ENCODE measurements around the gene BLVRA.

BLVRA gene

GRCh38 chr7:43750016-43750887 lies 8.2 kb upstream of the BLVRA start:
- no peak for DNase-seq (ENCODE audit: low read depth)

GRCh38 chr7:43752411-43752810 lies 6.1 kb upstream of the BLVRA start:
- no peak for DNase-seq (ENCODE audit: low read depth)

- no peak for DNase-seq (ENCODE audit: low read depth)
Observed at GRCh38 chr7:43753271-43753810, 5.1 kb upstream of the BLVRA start.

GRCh38 chr7:43753843-43754242 lies 4.6 kb upstream of the BLVRA start:
- no peak for DNase-seq (ENCODE audit: low read depth)

- no peak for DNase-seq (ENCODE audit: low read depth)
Observed at GRCh38 chr7:43754596-43754995, 3.9 kb upstream of the BLVRA start.

- DNase-seq (ENCODE audit: low read depth): no peak
Observed at GRCh38 chr7:43756368-43757072, 2.0 kb upstream of the BLVRA start.

GRCh38 chr7:43757073-43757720 lies 1.3 kb upstream of the BLVRA start:
- DNase-seq (ENCODE audit: low read depth): no peak

GRCh38 chr7:43758822-43759683 lies 573 bp downstream of the BLVRA start:
- DNase-seq (ENCODE audit: low read depth): no peak

- no peak for DNase-seq (ENCODE audit: low read depth)
Observed at GRCh38 chr7:43760861-43761260, 2.4 kb downstream of the BLVRA start.

GRCh38 chr7:43761382-43761781 lies 2.9 kb downstream of the BLVRA start:
- DNase-seq (ENCODE audit: low read depth): no peak

- no peak for DNase-seq (ENCODE audit: low read depth)
Observed at GRCh38 chr7:43761938-43762692, 3.6 kb downstream of the BLVRA start.

GRCh38 chr7:43763183-43763582 lies 4.7 kb downstream of the BLVRA start:
- DNase-seq (ENCODE audit: low read depth): no peak

- no peak for DNase-seq (ENCODE audit: low read depth)
Observed at GRCh38 chr7:43764039-43764761, 5.7 kb downstream of the BLVRA start.

- no peak for DNase-seq (ENCODE audit: low read depth)
Observed at GRCh38 chr7:43764807-43765491, 6.5 kb downstream of the BLVRA start.

- no peak for DNase-seq (ENCODE audit: low read depth)
Observed at GRCh38 chr7:43766564-43766963, 8.1 kb downstream of the BLVRA start.

GRCh38 chr7:43767311-43767710 lies 8.8 kb downstream of the BLVRA start:
- DNase-seq (ENCODE audit: low read depth): no peak

- no peak for DNase-seq (ENCODE audit: low read depth)
Observed at GRCh38 chr7:43768201-43768886, 9.9 kb downstream of the BLVRA start.

GRCh38 chr7:43768887-43769272 lies 10.4 kb downstream of the BLVRA start:
- no peak for DNase-seq (ENCODE audit: low read depth)

- DNase-seq (ENCODE audit: low read depth): no peak
Observed at GRCh38 chr7:43769281-43769680, 10.8 kb downstream of the BLVRA start.

Data from stimulated activated CD8-positive, alpha-beta memory T cell treated with anti-CD3 and anti-CD28 coated beads, Interleukin-12 subunit alpha, Interleukin-12 subunit beta, amount 100 ng/mL, for 1 hour (primary cell).